Measurements from ENCODE around the gene CASTOR2.

DNA sequence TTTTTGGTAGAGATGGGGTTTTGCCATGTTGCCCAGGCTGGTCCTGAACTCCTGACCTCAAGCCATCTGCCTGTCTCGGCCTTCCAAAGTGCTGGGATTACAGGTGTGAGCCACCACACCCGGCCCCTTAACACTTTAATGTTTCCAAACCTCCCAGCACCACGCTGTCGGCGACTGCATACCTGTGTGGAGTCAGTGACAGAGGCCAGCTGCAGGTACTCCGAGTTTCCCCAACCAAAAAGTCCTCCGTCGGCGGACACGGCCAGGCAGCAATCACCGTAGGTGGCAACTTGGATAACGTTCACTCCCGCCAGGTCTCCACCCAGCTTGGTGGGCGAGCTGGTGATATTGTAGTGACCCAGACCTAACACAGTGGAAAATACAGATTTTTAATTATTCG lies 93.9 kb downstream of the CASTOR2 start:
- TF ChIP-seq CTCF (IDR thresholded peaks at IDR 0.05) (no peak), POLR2A (IDR thresholded peaks at IDR 0.05) (no peak)

All from adrenal gland (tissue), 5 donors.